HCT116 (cell line): ENCODE data around the gene SHC2. TPM values are rescaled to one million over a fixed set of nuclear protein-coding genes. Genes with fewer than 3 reads are reported as not detected.

Experiments used
- ATAC-seq: fragments of 200-7000 bp; cut with Tn5 transposase; 2 replicates; pipeline ENCODE4 v1.9.1; 2020; ENCODE audit warnings: mild to moderate bottlenecking, moderate library complexity
- BruUV-seq: library from RNA; stranded (reverse); fragments of 400-500 nt; replicated peaks from 2 replicates; lab custom pipeline; 2021; lab: Mats Ljungman, UMichigan
- CTCF ChIA-PET: fragments of 300-600 bp; sonication (Branson Sonifier 250); formaldehyde crosslinking; loops from one replicate; lab custom pipeline; 2021; ENCODE audit warnings: antibody characterized with exemption; lab: Charles Lee
- POLR2A ChIA-PET: fragments of 300-600, 350-600 bp; sonication (Branson Sonifier 250); formaldehyde crosslinking; loops from one replicate; lab custom pipeline; 2021; ENCODE audit warnings: antibody characterized with exemption; lab: Charles Lee
- RAD21 ChIA-PET, 2 experiments: fragments of 300-600 bp; sonication (Branson Sonifier 250); formaldehyde crosslinking; loops; one replicate each; lab custom pipeline; 2023; ENCODE audit warnings: low total read pairs in 2 of 2; ENCODE audit not compliant: uncharacterized antibody in 2 of 2, unreplicated experiment in 2 of 2, low non-redundant PET in 1 of 2; lab: Charles Lee
- DNase-seq: peaks from one replicate; pipeline ENCODE4 v3.0.0-alpha.2; 2010; ENCODE audit warnings: low read depth, low spot score
- H2AFZ ChIP-seq: fragments of 200-600 bp; shearing (Covaris generic), sonication (generic); 2 replicates; pipeline ENCODE4 v1.6.1; 2017; ENCODE audit warnings: low read depth, mixed run types, mixed read lengths, antibody characterized with exemption, low read length; ENCODE audit not compliant: poor library complexity, severe bottlenecking
- H3K27ac ChIP-seq: 2 replicates; pipeline ENCODE4 v1.5.1; 2012; ENCODE audit warnings: low read depth, low read length
- H3K27me3 ChIP-seq: fragments of 200-600 bp; sonication (generic); 2 replicates; pipeline ENCODE4 v1.6.1; 2016; ENCODE audit warnings: mixed run types, low read length, mixed read lengths; ENCODE audit not compliant: insufficient read depth
- H3K36me3 ChIP-seq, 2 experiments: fragments of 200-500 bp in 1 of 2; fragments of 200-600 bp in 1 of 2; sonication (Bioruptor generic) in 1 of 2; sonication (generic) in 1 of 2; 2 replicates each; pipeline versions ENCODE4 v1.5.1 to v1.6.1; 2014 to 2016; ENCODE audit warnings: low read length in 2 of 2, inconsistent platforms in 1 of 2, mixed read lengths in 1 of 2, mixed run types in 1 of 2; ENCODE audit not compliant: insufficient read depth in 2 of 2, control insufficient read depth in 1 of 2
- H3K4me1 ChIP-seq, 2 experiments: fragments of 200-600 bp in 1 of 2; sonication (generic) in 1 of 2; 2 replicates each; pipeline versions ENCODE4 v1.5.1 to v1.6.1; 2012 to 2017; ENCODE audit warnings: low read length in 2 of 2, inconsistent platforms in 1 of 2, mild to moderate bottlenecking in 1 of 2, mixed read lengths in 1 of 2, mixed run types in 1 of 2, moderate library complexity in 1 of 2; ENCODE audit not compliant: insufficient read depth in 2 of 2, control insufficient read depth in 1 of 2
- H3K4me2 ChIP-seq: fragments of 200-600 bp; sonication (generic); 2 replicates; pipeline ENCODE4 v1.6.1; 2017; ENCODE audit warnings: mixed run types, low read length, mixed read lengths
- H3K4me3 ChIP-seq, 2 experiments: fragments of 200-600 bp in 1 of 2; sonication (generic) in 1 of 2; replicated peaks in 1 of 2; 2 replicates each; pipeline ENCODE4 v1.5.1; 2011 to 2016; ENCODE audit warnings: low read length in 2 of 2, control low read depth in 1 of 2, low read depth in 1 of 2, mild to moderate bottlenecking in 1 of 2, mixed read lengths in 1 of 2, mixed run types in 1 of 2
- H3K79me2 ChIP-seq: fragments of 200-600 bp; sonication (generic); 2 replicates; pipeline ENCODE4 v1.6.1; 2017; ENCODE audit warnings: mild to moderate bottlenecking, mixed run types, low read length, moderate library complexity, mixed read lengths; ENCODE audit not compliant: insufficient read depth
- H3K9ac ChIP-seq: fragments of 200-600 bp; sonication (generic); 2 replicates; pipeline ENCODE4 v1.6.1; 2016; ENCODE audit warnings: low read length, mixed read lengths
- H3K9me2 ChIP-seq: fragments of 200-600 bp; sonication (generic), shearing (Covaris generic); 2 replicates; pipeline ENCODE4 v1.6.1; 2017; ENCODE audit warnings: mixed run types, mild to moderate bottlenecking, moderate library complexity; ENCODE audit not compliant: insufficient read depth
- H3K9me3 ChIP-seq, 2 experiments: fragments of 200-500 bp in 1 of 2; fragments of 200-600 bp in 1 of 2; sonication (Bioruptor generic) in 1 of 2; sonication (generic) in 1 of 2; 2 replicates each; pipeline ENCODE4 v1.6.1; 2014 to 2017; ENCODE audit warnings: low read length in 2 of 2, mixed read lengths in 2 of 2, inconsistent platforms in 1 of 2, low read depth in 1 of 2, mild to moderate bottlenecking in 1 of 2, mixed run types in 1 of 2, moderate library complexity in 1 of 2; ENCODE audit not compliant: control insufficient read depth in 1 of 2, insufficient read depth in 1 of 2
- H4K20me1 ChIP-seq: fragments of 200-600 bp; sonication (generic), shearing (Covaris generic); 2 replicates; pipeline ENCODE4 v1.6.1; 2017; ENCODE audit warnings: mixed run types, mild to moderate bottlenecking, moderate library complexity; ENCODE audit not compliant: insufficient read depth
- ATF3 ChIP-seq: IDR thresholded peaks from 2 replicates; pipeline ENCODE4 v1.6.1; 2012
- CBX3 ChIP-seq: IDR thresholded peaks from 2 replicates; pipeline ENCODE4 v1.6.1; 2012; ENCODE audit warnings: low read depth
- CEBPB ChIP-seq: IDR thresholded peaks from 2 replicates; pipeline ENCODE4 v1.6.1; 2012; ENCODE audit warnings: low read depth
- EGR1 ChIP-seq: IDR thresholded peaks from 2 replicates; pipeline ENCODE4 v1.6.1; 2012; ENCODE audit warnings: low read depth
- ELF1 ChIP-seq: IDR thresholded peaks from 2 replicates; pipeline ENCODE4 v1.6.1; 2012; ENCODE audit warnings: low read depth, borderline replicate concordance
- EZH2 ChIP-seq: fragments of 200-600 bp; sonication (generic); IDR thresholded peaks from 2 replicates; pipeline ENCODE4 v1.6.1; 2017; ENCODE audit warnings: antibody characterized with exemption, mixed run types
- EZH2phosphoT487 ChIP-seq: fragments of 200-600 bp; IDR thresholded peaks from 2 replicates; pipeline ENCODE4 v1.6.1; 2018; ENCODE audit warnings: antibody characterized with exemption, borderline replicate concordance
- FOSL1 ChIP-seq: IDR thresholded peaks from 2 replicates; pipeline ENCODE4 v1.6.1; 2012; ENCODE audit warnings: low read depth
- POLR2A ChIP-seq: IDR thresholded peaks from 2 replicates; pipeline ENCODE4 v1.7.0; 2011; ENCODE audit warnings: borderline replicate concordance; ENCODE audit not compliant: insufficient read depth, insufficient read length; ENCODE audit errors: extremely low read depth
- POLR2AphosphoS5 ChIP-seq: IDR thresholded peaks from 2 replicates; pipeline ENCODE4 v1.6.1; 2011; ENCODE audit warnings: mild to moderate bottlenecking, low read depth, low read length, moderate library complexity
- REST ChIP-seq: IDR thresholded peaks from 2 replicates; pipeline ENCODE4 v1.6.1; 2012; ENCODE audit warnings: low read depth
- SIN3A ChIP-seq: IDR thresholded peaks from 2 replicates; pipeline ENCODE4 v1.6.1; 2012; ENCODE audit warnings: low read depth
- TCF7L2 ChIP-seq: IDR thresholded peaks from 2 replicates; pipeline ENCODE4 v1.7.0; 2011; ENCODE audit warnings: borderline replicate concordance, inconsistent platforms; ENCODE audit not compliant: insufficient read depth, insufficient read length; ENCODE audit errors: extremely low read depth
- ZBTB33 ChIP-seq: IDR thresholded peaks from 2 replicates; pipeline ENCODE4 v1.6.1; 2011; ENCODE audit warnings: mild to moderate bottlenecking, low read length, moderate library complexity; ENCODE audit not compliant: insufficient replicate concordance; ENCODE audit errors: extremely low read depth
- ZFX ChIP-seq: fragments of 450-650 bp; IDR thresholded peaks from 2 replicates; pipeline ENCODE4 v1.6.1; 2017
- intact Hi-C: fragments of 100-400 bp; cut with micrococcal nuclease; formaldehyde crosslinking; loops from 2 replicates; pipeline ENCODE4 v1.10.0; 2022
- total RNA-seq: library from RNA; stranded (reverse); gene quantifications from one replicate; pipeline ENCODE4 v1.2.1, GENCODE V29; 2021; ENCODE audit not compliant: unreplicated experiment

SHC2 gene
- total RNA-seq, 1 experiment from 2014 or later = 2.5 TPM

- H3K9me3 ChIP-seq = no peaks in the 10 kb centered on the region
- no peak overlapping the region for H3K27ac ChIP-seq
- H3K27me3 ChIP-seq = no peaks in the 10 kb centered on the region
- no peak overlapping the region for H3K4me3 ChIP-seq
- TF ChIP-seq POLR2A (no peak), CBX3 (no peak), CEBPB (no peak), SIN3A (no peak), EZH2phosphoT487 (no peak), EGR1 (no peak), ATF3 (no peak), ELF1 (no peak), TCF7L2 (no peak), EZH2 (no peak), ZBTB33 (no peak), POLR2AphosphoS5 (no peak), ZFX (no peak), FOSL1 (no peak), REST (no peak)
- no peak for DNase-seq
- no peak overlapping the region for H3K4me2 ChIP-seq
- H4K20me1 ChIP-seq = no peaks in the 10 kb centered on the region
- no peaks in the 10 kb centered on the region for H3K9me2 ChIP-seq
- BruUV-seq = no TSS peak
- peaks cover 0 to 5% of the 10 kb centered on the region in 2 experiments; a peak in 1 of 4 replicates for H3K4me1 ChIP-seq
- no peak overlapping the region for H3K9ac ChIP-seq
- POLR2A ChIA-PET = no interaction called here
- H3K79me2 ChIP-seq = no peaks in the 10 kb centered on the region
- H3K36me3 ChIP-seq = no peaks in the 10 kb centered on the region
- CTCF ChIA-PET = no interaction called here
- intact Hi-C loops = no loop called here
- no peak overlapping the region for H2AFZ ChIP-seq
- RAD21 ChIA-PET = no interaction called here
- no peak for ATAC-seq
These were observed 7.9 kb upstream of the SHC2 start for GRCh38 chr19:468587-469256.
